HCT116 (cell line): ENCODE results near the gene RAB42. TPM values are rescaled to one million over a fixed set of nuclear protein-coding genes. Genes with fewer than 3 reads are reported as not detected.

Source experiments
- ATAC-seq: fragments of 200-7000 bp; cut with Tn5 transposase; 2 replicates; pipeline ENCODE4 v1.9.1; 2020; ENCODE audit warnings: mild to moderate bottlenecking, moderate library complexity
- BruUV-seq: library from RNA; stranded (reverse); fragments of 400-500 nt; replicated peaks from 2 replicates; lab custom pipeline; 2021; lab: Mats Ljungman, UMichigan
- CTCF ChIA-PET: fragments of 300-600 bp; sonication (Branson Sonifier 250); formaldehyde crosslinking; loops from one replicate; lab custom pipeline; 2021; ENCODE audit warnings: antibody characterized with exemption; lab: Charles Lee
- POLR2A ChIA-PET: fragments of 300-600, 350-600 bp; sonication (Branson Sonifier 250); formaldehyde crosslinking; loops from one replicate; lab custom pipeline; 2021; ENCODE audit warnings: antibody characterized with exemption; lab: Charles Lee
- RAD21 ChIA-PET, 2 experiments: fragments of 300-600 bp; sonication (Branson Sonifier 250); formaldehyde crosslinking; loops; one replicate each; lab custom pipeline; 2023; ENCODE audit warnings: low total read pairs in 2 of 2; ENCODE audit not compliant: uncharacterized antibody in 2 of 2, unreplicated experiment in 2 of 2, low non-redundant PET in 1 of 2; lab: Charles Lee
- DNase-seq: peaks from one replicate; pipeline ENCODE4 v3.0.0-alpha.2; 2010; ENCODE audit warnings: low read depth, low spot score
- H2AFZ ChIP-seq: fragments of 200-600 bp; shearing (Covaris generic), sonication (generic); 2 replicates; pipeline ENCODE4 v1.6.1; 2017; ENCODE audit warnings: low read depth, mixed run types, mixed read lengths, antibody characterized with exemption, low read length; ENCODE audit not compliant: poor library complexity, severe bottlenecking
- H3K27ac ChIP-seq: 2 replicates; pipeline ENCODE4 v1.5.1; 2012; ENCODE audit warnings: low read depth, low read length
- H3K27me3 ChIP-seq: fragments of 200-600 bp; sonication (generic); 2 replicates; pipeline ENCODE4 v1.6.1; 2016; ENCODE audit warnings: mixed run types, low read length, mixed read lengths; ENCODE audit not compliant: insufficient read depth
- H3K36me3 ChIP-seq, 2 experiments: fragments of 200-500 bp in 1 of 2; fragments of 200-600 bp in 1 of 2; sonication (Bioruptor generic) in 1 of 2; sonication (generic) in 1 of 2; 2 replicates each; pipeline versions ENCODE4 v1.5.1 to v1.6.1; 2014 to 2016; ENCODE audit warnings: low read length in 2 of 2, inconsistent platforms in 1 of 2, mixed read lengths in 1 of 2, mixed run types in 1 of 2; ENCODE audit not compliant: insufficient read depth in 2 of 2, control insufficient read depth in 1 of 2
- H3K4me1 ChIP-seq, 2 experiments: fragments of 200-600 bp in 1 of 2; sonication (generic) in 1 of 2; 2 replicates each; pipeline versions ENCODE4 v1.5.1 to v1.6.1; 2012 to 2017; ENCODE audit warnings: low read length in 2 of 2, inconsistent platforms in 1 of 2, mild to moderate bottlenecking in 1 of 2, mixed read lengths in 1 of 2, mixed run types in 1 of 2, moderate library complexity in 1 of 2; ENCODE audit not compliant: insufficient read depth in 2 of 2, control insufficient read depth in 1 of 2
- H3K4me2 ChIP-seq: fragments of 200-600 bp; sonication (generic); 2 replicates; pipeline ENCODE4 v1.6.1; 2017; ENCODE audit warnings: mixed run types, low read length, mixed read lengths
- H3K4me3 ChIP-seq, 2 experiments: fragments of 200-600 bp in 1 of 2; sonication (generic) in 1 of 2; replicated peaks in 1 of 2; 2 replicates each; pipeline ENCODE4 v1.5.1; 2011 to 2016; ENCODE audit warnings: low read length in 2 of 2, control low read depth in 1 of 2, low read depth in 1 of 2, mild to moderate bottlenecking in 1 of 2, mixed read lengths in 1 of 2, mixed run types in 1 of 2
- H3K79me2 ChIP-seq: fragments of 200-600 bp; sonication (generic); 2 replicates; pipeline ENCODE4 v1.6.1; 2017; ENCODE audit warnings: mild to moderate bottlenecking, mixed run types, low read length, moderate library complexity, mixed read lengths; ENCODE audit not compliant: insufficient read depth
- H3K9ac ChIP-seq: fragments of 200-600 bp; sonication (generic); 2 replicates; pipeline ENCODE4 v1.6.1; 2016; ENCODE audit warnings: low read length, mixed read lengths
- H3K9me2 ChIP-seq: fragments of 200-600 bp; sonication (generic), shearing (Covaris generic); 2 replicates; pipeline ENCODE4 v1.6.1; 2017; ENCODE audit warnings: mixed run types, mild to moderate bottlenecking, moderate library complexity; ENCODE audit not compliant: insufficient read depth
- H3K9me3 ChIP-seq, 2 experiments: fragments of 200-500 bp in 1 of 2; fragments of 200-600 bp in 1 of 2; sonication (Bioruptor generic) in 1 of 2; sonication (generic) in 1 of 2; 2 replicates each; pipeline ENCODE4 v1.6.1; 2014 to 2017; ENCODE audit warnings: low read length in 2 of 2, mixed read lengths in 2 of 2, inconsistent platforms in 1 of 2, low read depth in 1 of 2, mild to moderate bottlenecking in 1 of 2, mixed run types in 1 of 2, moderate library complexity in 1 of 2; ENCODE audit not compliant: control insufficient read depth in 1 of 2, insufficient read depth in 1 of 2
- H4K20me1 ChIP-seq: fragments of 200-600 bp; sonication (generic), shearing (Covaris generic); 2 replicates; pipeline ENCODE4 v1.6.1; 2017; ENCODE audit warnings: mixed run types, mild to moderate bottlenecking, moderate library complexity; ENCODE audit not compliant: insufficient read depth
- ATF3 ChIP-seq: IDR thresholded peaks from 2 replicates; pipeline ENCODE4 v1.6.1; 2012
- EGR1 ChIP-seq: IDR thresholded peaks from 2 replicates; pipeline ENCODE4 v1.6.1; 2012; ENCODE audit warnings: low read depth
- EZH2phosphoT487 ChIP-seq: fragments of 200-600 bp; IDR thresholded peaks from 2 replicates; pipeline ENCODE4 v1.6.1; 2018; ENCODE audit warnings: antibody characterized with exemption, borderline replicate concordance
- POLR2A ChIP-seq: IDR thresholded peaks from 2 replicates; pipeline ENCODE4 v1.7.0; 2011; ENCODE audit warnings: borderline replicate concordance; ENCODE audit not compliant: insufficient read depth, insufficient read length; ENCODE audit errors: extremely low read depth
- RAD21 ChIP-seq: IDR thresholded peaks from 2 replicates; pipeline ENCODE4 v1.6.1; 2012; ENCODE audit warnings: low read depth, mild to moderate bottlenecking
- SP1 ChIP-seq: IDR thresholded peaks from 2 replicates; pipeline ENCODE4 v1.6.1; 2012; ENCODE audit warnings: low read depth
- intact Hi-C: fragments of 100-400 bp; cut with micrococcal nuclease; formaldehyde crosslinking; loops from 2 replicates; pipeline ENCODE4 v1.10.0; 2022
- total RNA-seq: library from RNA; stranded (reverse); gene quantifications from one replicate; pipeline ENCODE4 v1.2.1, GENCODE V29; 2021; ENCODE audit not compliant: unreplicated experiment
- TF ChIP-seq, protein P1 (sequence below): IDR thresholded peaks from 2 replicates; pipeline ENCODE4 v1.6.1; 2012; ENCODE audit warnings: low read depth

RAB42 gene
- total RNA-seq, 1 experiment from 2014 or later, result not detected

DNA sequence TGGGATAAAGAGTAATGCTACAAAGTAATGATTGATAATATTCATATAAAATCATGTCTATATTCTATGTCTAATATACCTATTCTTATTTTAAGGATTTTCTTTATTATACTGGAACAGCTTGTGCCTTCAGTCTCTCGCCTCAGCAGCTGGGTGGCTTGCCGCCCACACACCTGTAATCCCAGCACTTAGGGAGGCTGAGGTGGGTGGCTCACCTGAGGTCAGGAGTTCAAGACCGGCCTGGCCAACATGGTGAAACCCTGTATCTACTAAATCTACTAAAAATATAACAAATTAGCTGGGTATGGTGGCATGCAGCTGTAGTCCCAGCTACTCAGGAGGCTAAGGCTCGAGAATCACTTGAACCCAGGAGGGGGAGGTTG, 46.8 kb upstream of the RAB42 start:
- H3K9me2 ChIP-seq, result no peaks in the 10 kb centered on the region
- no peak overlapping the region for H2AFZ ChIP-seq
- no peak for DNase-seq
- H3K79me2 ChIP-seq, result no peaks in the 10 kb centered on the region
- no peak overlapping the region for H3K4me3 ChIP-seq
- RAD21 ChIA-PET, result no interaction called here
- CTCF ChIA-PET, result no interaction called here
- POLR2A ChIA-PET, result no interaction called here
- no TSS peak for BruUV-seq
- H3K4me2 ChIP-seq, result no peak overlapping the region
- TF ChIP-seq EGR1 (peak; percentile 22; the same call in 1 of the 2 replicates), EZH2phosphoT487 (no peak), ATF3 (no peak), SP1 (no peak)
- TF ChIP-seq, protein P1, sequence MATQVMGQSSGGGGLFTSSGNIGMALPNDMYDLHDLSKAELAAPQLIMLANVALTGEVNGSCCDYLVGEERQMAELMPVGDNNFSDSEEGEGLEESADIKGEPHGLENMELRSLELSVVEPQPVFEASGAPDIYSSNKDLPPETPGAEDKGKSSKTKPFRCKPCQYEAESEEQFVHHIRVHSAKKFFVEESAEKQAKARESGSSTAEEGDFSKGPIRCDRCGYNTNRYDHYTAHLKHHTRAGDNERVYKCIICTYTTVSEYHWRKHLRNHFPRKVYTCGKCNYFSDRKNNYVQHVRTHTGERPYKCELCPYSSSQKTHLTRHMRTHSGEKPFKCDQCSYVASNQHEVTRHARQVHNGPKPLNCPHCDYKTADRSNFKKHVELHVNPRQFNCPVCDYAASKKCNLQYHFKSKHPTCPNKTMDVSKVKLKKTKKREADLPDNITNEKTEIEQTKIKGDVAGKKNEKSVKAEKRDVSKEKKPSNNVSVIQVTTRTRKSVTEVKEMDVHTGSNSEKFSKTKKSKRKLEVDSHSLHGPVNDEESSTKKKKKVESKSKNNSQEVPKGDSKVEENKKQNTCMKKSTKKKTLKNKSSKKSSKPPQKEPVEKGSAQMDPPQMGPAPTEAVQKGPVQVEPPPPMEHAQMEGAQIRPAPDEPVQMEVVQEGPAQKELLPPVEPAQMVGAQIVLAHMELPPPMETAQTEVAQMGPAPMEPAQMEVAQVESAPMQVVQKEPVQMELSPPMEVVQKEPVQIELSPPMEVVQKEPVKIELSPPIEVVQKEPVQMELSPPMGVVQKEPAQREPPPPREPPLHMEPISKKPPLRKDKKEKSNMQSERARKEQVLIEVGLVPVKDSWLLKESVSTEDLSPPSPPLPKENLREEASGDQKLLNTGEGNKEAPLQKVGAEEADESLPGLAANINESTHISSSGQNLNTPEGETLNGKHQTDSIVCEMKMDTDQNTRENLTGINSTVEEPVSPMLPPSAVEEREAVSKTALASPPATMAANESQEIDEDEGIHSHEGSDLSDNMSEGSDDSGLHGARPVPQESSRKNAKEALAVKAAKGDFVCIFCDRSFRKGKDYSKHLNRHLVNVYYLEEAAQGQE, result no peak
- no peaks in the 10 kb centered on the region for H3K27me3 ChIP-seq
- ATAC-seq, result no peak
- H3K4me1 ChIP-seq, result peaks cover 7 to 16% of the 10 kb centered on the region in 2 experiments; a peak in 3 of 4 replicates
- H3K9ac ChIP-seq, result no peak overlapping the region
- H3K36me3 ChIP-seq, result no peaks in the 10 kb centered on the region
- no peaks in the 10 kb centered on the region for H4K20me1 ChIP-seq
- intact Hi-C loops, result no loop called here
- no peaks in the 10 kb centered on the region for H3K9me3 ChIP-seq
- H3K27ac ChIP-seq, result no peak overlapping the region

DNA sequence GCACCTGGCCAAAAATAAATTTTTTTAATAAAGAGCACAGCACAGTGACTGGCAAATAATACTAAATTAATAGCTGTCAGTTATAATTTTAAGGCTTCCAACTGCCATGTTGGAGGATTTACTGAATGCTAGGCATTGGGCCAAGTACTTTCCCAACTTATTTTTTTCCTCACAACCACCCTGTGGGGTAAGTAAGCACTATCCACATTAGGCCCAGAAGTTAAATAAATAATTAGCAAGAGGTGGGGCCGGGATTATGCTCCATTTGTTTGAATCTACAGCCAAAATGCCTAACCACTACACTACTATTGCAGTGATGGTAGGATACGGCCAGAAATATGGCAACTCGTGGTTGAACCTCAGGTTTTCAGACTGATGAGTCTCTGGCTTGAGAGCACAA, 43.7 kb upstream of the RAB42 start:
- H3K9me2 ChIP-seq, result no peaks in the 10 kb centered on the region
- peaks cover 3% of the 10 kb centered on the region for H3K79me2 ChIP-seq
- intact Hi-C loops, result no loop called here
- no peak overlapping the region for H2AFZ ChIP-seq
- CTCF ChIA-PET, result no interaction called here
- H3K27me3 ChIP-seq, result no peaks in the 10 kb centered on the region
- H3K9ac ChIP-seq, result no peak overlapping the region
- H3K36me3 ChIP-seq, result no peaks in the 10 kb centered on the region
- H3K4me1 ChIP-seq, result peaks cover 4 to 12% of the 10 kb centered on the region in 2 experiments; a peak in 3 of 4 replicates
- DNase-seq, result no peak
- no peak for ATAC-seq
- no peak for TF ChIP-seq POLR2A
- TF ChIP-seq RAD21, result no peak
- TF ChIP-seq SP1, result no peak
- TF ChIP-seq, protein P1, result no peak
- TF ChIP-seq ATF3, result no peak
- TF ChIP-seq, all 23 proteins: peak for 0
- no TSS peak for BruUV-seq
- ChIA-PET RAD21 (no interaction called here), POLR2A (no interaction called here)
- Histone ChIP-seq H4K20me1 (no peaks in the 10 kb centered on the region), H3K27ac (no peak overlapping the region), H3K4me2 (no peak overlapping the region), H3K9me3 (no peaks in the 10 kb centered on the region), H3K4me3 (no peak overlapping the region)
